ENCODE measurements around the gene GLRB.
"Not testable (repeated sequence)": the region's sequence is repeated elsewhere in the genome, so short reads cannot be mapped to it uniquely, and the experiment has no call there.

GLRB gene

DNA sequence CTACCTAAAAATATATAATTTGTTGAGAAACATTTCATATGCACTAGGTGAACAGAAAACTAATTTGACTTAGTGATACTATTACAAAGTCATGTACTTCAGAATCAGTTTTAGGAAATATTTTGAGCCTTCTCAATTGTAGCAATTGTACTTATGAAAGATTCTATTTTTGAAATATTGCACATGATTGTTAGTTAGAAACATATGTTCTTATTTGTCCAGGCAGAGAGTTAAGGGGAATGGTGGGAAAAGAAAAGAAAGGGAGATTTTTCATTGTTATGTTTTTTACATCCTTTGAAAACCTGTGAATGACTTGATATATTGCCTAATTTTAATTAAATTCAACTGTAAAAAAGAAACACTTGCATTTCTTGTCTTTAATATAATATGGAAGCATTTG is 66.0 kb downstream of the GLRB start:
- DNase-seq: no peak

DNA sequence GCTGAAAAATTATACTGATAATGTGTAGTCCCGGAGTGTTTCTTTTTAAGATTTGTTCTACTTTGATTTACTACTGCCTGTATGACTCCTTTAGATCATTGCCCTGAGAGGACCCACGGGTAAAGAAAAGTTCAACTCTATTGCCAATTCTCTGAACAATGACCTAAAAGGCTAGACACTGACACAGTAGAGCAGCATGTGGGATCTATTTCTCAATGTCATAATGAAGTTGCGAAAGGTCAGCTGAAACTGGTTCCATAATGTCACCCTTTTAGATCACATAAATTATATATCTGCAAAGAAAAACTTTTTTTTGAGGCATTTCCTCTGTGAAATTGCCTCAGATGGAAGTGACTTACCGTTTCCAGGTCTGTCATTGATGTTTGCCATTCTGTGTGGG is 67.4 kb downstream of the GLRB start:
- no peak for DNase-seq

DNA sequence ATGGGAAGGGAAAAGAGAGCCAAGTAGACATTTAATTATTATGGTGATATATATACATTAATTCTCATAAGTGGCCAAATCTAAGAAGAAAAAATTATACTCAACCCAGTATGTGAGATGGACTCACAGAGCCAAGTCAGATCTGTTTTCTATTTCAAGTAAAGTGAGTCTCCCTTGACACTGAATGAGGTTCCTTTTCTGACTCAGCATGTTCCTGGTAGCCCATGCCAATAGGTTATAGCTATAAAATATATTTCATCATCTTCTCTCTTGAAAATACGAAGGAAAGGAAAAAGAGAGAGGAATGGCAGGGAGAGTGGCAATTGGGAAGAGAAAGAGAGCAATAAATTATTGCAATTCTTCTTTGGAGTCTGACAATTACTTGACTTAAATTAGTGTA is 75.8 kb downstream of the GLRB start:
- no peak for DNase-seq

DNA sequence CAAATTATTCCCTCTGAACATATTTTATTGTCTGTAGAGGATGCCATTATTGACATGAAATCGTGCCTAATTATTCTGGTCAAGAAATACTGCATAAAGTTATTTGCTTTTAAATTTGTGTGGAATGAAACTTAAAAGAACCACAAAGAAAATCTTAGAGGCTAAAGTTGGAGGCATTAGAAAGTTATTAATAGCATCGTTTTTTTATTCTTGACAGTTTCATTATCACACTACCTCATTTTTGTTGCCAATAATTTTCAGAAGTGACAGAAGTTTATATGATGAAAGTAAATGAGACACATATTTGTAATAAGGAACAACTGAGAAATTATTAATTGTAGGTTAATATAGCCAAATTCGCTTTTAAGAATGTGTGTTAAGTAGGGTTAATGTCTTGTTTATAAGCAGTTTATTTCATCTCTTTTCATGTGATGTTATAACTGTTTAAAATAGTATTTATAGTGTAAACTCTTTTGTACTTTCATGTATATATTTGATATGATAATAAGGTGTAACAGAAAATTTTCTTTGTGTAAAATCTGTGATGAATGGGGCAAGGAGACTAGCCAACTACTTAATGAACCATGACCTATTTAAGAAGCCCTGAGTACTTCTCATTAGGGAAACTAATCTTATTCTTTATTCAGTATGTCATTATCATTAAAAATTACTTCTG is 90.1 kb downstream of the GLRB start:
- no peak for DNase-seq

DNA sequence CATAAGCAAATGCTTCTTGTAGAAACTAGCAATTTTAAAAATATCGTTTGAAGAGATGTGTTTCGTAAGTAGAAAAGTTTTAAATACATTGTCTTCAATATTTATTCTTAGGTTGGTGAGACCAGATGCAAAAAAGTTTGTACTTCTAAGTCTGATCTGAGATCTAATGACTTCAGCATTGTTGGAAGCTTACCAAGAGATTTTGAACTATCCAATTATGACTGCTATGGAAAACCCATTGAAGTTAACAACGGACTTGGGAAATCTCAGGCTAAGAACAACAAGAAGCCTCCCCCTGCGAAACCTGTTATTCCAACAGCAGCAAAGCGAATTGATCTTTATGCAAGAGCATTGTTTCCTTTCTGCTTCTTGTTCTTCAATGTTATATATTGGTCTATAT is 94.4 kb downstream of the GLRB start:
- no peak for DNase-seq

DNA sequence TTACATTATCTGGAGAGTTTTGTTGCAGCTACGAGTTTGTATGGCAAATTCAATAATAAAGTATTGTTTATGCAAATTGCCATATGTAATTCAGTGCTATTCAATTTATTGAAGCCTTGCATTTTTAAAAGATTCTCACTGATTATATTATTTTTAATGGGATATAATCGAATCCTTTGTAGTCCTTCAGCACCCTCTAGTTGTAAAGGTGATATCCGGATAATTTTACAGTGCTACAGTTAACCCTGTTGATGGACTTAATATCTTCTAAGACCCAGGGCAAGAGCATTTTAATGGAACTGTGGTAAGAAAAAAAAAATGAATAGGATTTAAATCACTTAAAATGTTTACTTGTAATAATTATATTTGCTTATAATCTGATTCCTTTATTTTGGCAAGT is 96.1 kb downstream of the GLRB start:
- DNase-seq: no peak

DNA sequence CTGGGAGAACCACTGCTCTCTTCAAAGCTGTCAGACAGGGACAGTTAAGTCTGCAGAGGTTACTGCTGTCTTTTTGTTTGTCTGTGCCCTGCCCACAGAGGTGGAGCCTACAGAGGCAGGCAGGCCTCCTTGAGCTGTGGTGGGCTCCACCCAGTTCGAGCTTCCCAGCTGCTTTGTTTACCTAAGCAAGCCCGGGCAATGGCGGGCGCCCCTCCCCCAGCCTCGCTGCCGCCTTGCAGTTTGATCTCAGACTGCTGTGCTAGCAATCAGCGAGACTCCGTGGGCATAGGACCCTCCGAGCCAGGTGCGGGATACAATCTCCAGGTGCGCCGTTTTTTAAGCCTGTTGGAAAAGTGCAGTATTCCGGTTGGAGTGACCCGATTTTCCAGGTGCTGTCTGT is 104.3 kb downstream of the GLRB start:
- DNase-seq: not testable (repeated sequence)

DNA sequence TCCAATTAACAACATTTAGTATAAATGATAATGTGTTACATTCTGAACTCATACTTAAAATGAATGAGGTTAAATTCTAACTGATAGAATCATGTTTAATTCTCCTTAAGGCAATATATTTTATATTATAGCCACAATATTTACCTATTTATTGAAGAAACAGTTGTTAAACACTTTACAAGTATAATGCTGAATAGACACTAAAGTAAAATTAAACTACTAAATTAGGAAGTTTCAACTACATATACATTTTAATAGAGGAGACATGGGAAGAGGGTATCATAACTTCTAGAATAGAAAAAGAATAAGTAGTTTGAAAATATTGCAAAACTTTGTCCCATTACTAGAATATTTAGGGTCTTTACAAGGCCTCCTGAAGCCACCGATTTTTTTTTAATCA is 108.3 kb downstream of the GLRB start:
- DNase-seq: no peak

DNA sequence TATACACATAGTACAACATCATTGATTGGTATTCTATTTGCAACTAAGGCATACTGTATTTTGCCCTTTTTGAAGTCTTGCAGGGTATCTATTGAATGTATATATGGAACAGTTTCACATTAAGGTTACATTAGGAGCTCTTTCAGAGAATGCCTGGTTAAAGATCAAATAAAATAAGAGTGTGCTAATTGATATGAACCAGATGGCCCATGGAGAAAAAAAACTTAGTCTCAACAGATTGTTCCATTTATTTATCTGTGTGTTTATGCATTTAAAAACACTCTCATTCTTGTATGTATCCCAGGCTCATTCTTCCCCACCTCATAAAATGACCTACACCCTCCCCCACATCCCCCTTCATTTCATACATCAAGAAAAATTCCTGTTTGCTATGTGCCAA is 109.4 kb downstream of the GLRB start:
- no peak for DNase-seq

DNA sequence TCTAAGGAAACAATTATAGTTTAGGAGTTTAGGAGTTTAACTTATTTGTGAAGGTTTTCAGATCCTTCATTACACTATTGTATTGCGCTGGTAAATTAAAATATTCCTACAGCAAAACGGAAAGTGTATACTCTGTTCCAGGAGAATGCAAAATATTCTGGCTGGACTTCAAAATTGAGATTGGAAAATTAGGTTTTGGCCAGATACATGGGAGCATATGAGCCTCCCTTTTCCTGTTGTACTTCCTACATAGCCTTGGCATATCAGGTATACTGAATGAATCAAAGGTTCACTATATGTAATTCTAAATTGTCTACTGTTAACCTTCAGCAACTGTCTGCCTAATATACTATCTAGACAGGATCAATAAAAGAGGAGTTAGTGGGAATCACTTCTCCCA is 119.4 kb downstream of the GLRB start:
- DNase-seq: no peak

DNA sequence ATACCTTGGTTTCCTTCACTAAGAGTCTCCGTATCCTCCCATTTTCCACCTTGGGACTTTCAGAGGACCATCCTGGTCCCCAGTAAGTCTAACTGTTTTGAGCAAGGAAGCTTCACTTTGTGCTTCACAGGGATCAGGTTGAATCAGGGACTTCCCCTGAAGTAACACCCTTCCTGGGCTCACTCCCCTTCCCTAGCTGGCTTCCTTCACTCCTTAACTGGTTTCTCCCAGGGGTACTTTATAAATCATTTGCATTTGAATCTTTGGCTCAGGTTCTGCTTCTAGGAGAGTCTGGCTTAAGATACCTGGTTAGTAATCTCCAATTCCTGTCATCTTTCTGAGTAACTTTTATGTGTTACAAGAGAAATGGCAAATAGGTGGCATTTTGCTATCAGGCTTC is 120.1 kb downstream of the GLRB start:
- no peak for DNase-seq

DNA sequence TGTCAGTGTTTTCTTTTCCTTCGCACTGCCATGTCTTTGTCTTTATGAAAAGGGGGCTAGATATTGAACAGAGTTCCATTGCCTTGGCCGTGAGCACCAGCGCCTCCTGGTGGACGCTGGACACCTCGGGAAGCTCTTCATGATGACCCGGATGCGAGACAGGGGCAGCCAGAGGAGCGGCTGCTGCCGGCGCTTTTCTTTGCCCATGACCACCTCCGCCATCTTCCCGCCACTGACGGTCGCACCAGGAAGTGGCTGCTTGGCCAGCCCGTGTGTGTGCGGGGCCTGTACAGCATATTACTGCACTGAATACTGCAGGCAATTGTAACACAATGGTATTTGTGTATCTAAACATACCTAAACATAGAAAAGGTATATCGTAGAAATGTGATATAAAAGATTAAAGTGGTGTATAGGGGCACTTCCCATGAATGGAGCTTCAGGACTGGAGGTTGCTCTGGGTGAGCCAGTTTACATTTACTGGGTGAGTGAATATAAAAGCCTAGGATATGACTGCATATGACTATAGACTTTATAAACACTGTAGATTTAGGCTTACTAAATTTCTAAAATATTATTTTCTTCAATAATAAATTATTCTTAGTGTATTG is 128.8 kb downstream of the GLRB start:
- no peak for DNase-seq

DNA sequence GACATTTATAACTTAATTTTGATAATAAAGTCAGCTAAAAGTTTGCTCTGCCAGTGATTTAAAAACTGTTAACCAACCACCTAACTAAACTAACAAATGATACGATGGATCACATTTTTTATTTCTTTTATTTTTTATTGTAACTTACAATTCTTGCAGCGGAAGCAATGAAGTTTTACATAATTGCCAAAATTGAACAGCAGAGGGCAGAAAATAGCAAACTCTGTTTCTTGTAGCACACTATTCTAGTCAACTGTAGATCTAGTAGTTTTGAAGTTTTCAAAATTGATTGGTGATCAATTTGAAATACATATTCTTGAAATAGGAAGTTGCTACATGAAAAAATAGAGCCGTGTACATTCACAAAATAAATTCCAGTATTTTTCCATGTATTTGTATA is 141.8 kb downstream of the GLRB start:
- DNase-seq: no peak

DNA sequence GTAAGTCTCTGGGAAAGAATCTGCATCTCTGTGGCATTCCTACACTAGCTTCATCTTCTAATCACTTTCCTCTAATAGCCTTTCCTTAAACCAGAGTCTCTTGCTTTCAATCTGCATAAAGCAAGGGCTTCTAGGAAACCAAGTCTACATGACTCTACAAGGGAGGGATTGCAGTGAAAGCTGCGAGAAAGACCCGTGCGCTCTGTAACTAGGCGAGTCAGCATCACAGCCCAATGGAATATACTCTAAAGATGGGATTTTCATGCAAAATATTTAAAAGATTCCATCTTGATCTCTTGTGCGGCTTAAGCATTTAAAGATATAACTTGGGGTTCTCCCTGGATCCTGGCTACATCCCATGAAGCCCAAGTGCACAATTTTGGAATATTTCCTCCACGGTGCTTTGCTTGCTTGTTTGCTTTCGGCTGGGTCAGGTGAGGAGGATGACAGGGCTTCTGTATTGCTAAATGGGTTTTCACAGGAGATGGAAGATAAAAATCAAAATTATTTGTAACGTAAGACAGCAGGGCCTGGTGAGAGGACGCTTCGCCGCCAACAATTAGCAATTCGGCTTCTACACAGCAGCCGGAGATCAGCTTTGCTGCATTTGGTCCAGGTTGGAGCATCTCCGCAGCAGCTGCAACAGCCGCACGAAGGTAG is 143.9 kb downstream of the GLRB start:
- DNase-seq: no peak

DNA sequence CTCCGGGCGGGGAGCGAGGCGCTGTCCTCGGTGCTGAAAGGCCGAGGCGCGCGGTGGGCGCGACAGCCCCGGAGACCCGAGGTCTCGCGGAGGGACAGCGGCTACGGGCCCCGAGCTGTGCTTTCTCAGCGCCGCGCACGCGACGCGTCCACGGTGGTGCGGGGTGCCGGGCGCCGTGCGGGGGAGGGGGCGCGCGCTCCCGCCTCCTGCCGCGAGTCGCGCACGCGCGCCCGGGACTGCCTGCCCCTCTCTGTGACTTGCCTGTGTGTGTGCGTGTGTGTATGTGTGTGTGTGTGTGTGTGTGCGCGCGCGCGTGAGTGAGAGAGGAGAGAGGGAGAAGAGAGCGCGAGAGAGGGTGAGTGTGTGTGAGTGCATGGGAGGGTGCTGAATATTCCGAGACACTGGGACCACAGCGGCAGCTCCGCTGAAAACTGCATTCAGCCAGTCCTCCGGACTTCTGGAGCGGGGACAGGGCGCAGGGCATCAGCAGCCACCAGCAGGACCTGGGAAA is 144.5 kb downstream of the GLRB start, which contains the start of gene GRIA2:
Gene GRIA2 (plus strand): TSS at position 358 of the 511 bp plus-strand sequence. CDS start 315 bp downstream, outside the sequence.
- peak; percentile 89 for DNase-seq

DNA sequence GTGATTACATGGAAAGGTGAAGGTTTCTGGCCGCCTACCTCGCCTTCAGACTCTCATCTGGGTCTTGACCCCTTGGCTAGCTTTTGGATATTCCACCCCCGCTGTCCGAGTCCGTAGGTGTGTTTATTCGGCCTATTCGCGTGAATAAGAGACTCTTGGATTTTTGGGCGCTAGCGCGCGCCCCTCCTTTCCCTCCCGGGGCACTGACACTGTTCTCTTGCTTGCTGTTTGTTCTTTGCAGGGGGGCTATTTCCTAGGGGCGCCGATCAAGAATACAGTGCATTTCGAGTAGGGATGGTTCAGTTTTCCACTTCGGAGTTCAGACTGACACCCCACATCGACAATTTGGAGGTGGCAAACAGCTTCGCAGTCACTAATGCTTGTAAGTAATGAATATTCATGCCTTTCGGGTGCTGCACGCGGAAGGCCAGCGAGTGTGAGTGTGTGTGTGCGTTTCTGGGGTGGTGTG is 145.5 kb downstream of the GLRB start:
- no peak for DNase-seq
